Ascending aorta (tissue), 2 donors: ENCODE measurements around the gene DMD. TPM values are rescaled to one million over a fixed set of nuclear protein-coding genes. Genes with fewer than 3 reads are reported as not detected.

Source experiments
- DNase-seq, 2 donors: peaks; one replicate each; pipeline ENCODE4 v3.0.0-alpha.2; 2019; ENCODE audit warnings: low spot score in 2 of 2
- H3K27ac ChIP-seq, 2 donors: fragments of 200-600 bp; sonication (generic); one replicate each; pipeline ENCODE4 v1.5.1; 2016 to 2017; ENCODE audit warnings: mild to moderate bottlenecking in 1 of 2
- H3K27me3 ChIP-seq: fragments of 200-600 bp; sonication (generic); one replicate; pipeline ENCODE4 v1.5.1; 2017
- H3K36me3 ChIP-seq, 2 donors: fragments of 200-600 bp; sonication (generic); one replicate each; pipeline ENCODE4 v1.5.1; 2016
- H3K4me1 ChIP-seq, 2 donors: fragments of 200-600 bp; sonication (generic); one replicate each; pipeline ENCODE4 v1.5.1; 2016 to 2017; ENCODE audit warnings: mild to moderate bottlenecking in 1 of 2
- H3K4me3 ChIP-seq, 2 donors: fragments of 200-600 bp; sonication (generic); one replicate each; pipeline ENCODE4 v1.5.1; 2016 to 2017; ENCODE audit warnings: mild to moderate bottlenecking in 1 of 2
- H3K9me3 ChIP-seq, 2 donors: fragments of 200-600 bp; sonication (generic); one replicate each; pipeline ENCODE4 v1.5.1; 2016
- intact Hi-C: fragments of 100-400 bp; cut with DNase I; formaldehyde crosslinking; loops from one replicate; pipeline ENCODE4 v1.15.1; 2023
- total RNA-seq: library from RNA; depleted of rRNA; stranded (reverse); fragments of >200 nt; gene quantifications from one replicate; pipeline ENCODE4 v1.1.0, GENCODE V29; 2016
- TF ChIP-seq, protein P1 (sequence below), 3 experiments: fragments of 200-600 bp in 2 of 3; fragments of 450-650 bp in 1 of 3; sonication (generic) in 2 of 3; IDR thresholded peaks; one replicate each; pipeline ENCODE4 v1.5.1; 2016 to 2019; ENCODE audit warnings: antibody characterized with exemption in 3 of 3, mild to moderate bottlenecking in 1 of 3, moderate library complexity in 1 of 3

The DMD gene
- total RNA-seq, 1 donor from 2014 or later: 40.0 TPM

DNA sequence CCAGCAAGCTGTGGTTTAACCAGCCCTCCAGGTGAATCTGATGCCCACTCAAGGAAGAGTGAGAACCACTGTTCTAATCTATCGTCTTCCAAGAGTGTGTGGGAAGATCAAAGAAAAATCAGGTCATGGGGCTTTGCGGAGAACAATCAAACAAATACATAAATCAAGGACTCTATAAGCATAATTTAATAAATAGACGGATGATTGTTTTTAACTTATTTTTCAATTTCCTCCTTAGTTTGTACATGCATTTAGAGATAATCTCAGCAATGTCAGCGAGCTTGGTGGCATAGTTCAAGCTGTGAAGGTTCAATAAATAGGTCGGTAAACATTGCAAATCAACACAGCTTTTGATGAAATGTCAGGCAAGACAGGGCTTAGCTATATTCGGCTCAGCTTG is 84.9 kb downstream of the DMD start:
- DNase-seq: no peak
- Histone ChIP-seq H3K36me3 (no peaks in the 10 kb centered on the region), H3K4me1 (no peaks in the 10 kb centered on the region), H3K4me3 (no peak overlapping the region), H3K27ac (no peak overlapping the region), H3K27me3 (no peaks in the 10 kb centered on the region), H3K9me3 (no peaks in the 10 kb centered on the region)
- TF ChIP-seq, protein P1, sequence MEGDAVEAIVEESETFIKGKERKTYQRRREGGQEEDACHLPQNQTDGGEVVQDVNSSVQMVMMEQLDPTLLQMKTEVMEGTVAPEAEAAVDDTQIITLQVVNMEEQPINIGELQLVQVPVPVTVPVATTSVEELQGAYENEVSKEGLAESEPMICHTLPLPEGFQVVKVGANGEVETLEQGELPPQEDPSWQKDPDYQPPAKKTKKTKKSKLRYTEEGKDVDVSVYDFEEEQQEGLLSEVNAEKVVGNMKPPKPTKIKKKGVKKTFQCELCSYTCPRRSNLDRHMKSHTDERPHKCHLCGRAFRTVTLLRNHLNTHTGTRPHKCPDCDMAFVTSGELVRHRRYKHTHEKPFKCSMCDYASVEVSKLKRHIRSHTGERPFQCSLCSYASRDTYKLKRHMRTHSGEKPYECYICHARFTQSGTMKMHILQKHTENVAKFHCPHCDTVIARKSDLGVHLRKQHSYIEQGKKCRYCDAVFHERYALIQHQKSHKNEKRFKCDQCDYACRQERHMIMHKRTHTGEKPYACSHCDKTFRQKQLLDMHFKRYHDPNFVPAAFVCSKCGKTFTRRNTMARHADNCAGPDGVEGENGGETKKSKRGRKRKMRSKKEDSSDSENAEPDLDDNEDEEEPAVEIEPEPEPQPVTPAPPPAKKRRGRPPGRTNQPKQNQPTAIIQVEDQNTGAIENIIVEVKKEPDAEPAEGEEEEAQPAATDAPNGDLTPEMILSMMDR (IDR thresholded peaks at IDR 0.05): no peak
- intact Hi-C loops: no loop called here

DNA sequence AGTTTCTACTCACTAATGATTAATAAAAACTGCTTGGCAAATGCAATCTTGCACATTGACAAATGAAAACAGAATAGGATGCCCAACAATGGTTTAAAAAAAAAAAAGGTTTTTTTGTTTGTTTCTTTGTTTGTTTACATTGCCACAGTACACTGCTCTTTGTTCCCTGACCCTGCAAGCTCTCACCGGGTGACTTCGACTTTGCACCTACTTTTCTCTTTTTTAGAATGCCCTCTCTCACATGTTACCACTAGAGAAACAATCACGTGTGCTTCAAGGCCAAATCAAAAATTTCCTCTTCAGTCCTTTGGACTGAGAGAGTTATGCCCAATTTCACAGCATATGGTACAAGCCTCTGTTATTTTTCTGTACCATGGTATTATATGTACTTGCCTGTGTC is 101.5 kb downstream of the DMD start:
- Histone ChIP-seq H3K9me3 (no peaks in the 10 kb centered on the region), H3K27me3 (no peaks in the 10 kb centered on the region), H3K4me1 (no peaks in the 10 kb centered on the region), H3K27ac (no peak overlapping the region), H3K4me3 (no peak overlapping the region), H3K36me3 (no peaks in the 10 kb centered on the region)
- intact Hi-C loops: loop anchor here (10.0 kb wide), 1 partner anchor 205 kb away; no protein-coding TSS in a partner anchor
- no peak for DNase-seq
- TF ChIP-seq, protein P1 (IDR thresholded peaks at IDR 0.05): no peak

DNA sequence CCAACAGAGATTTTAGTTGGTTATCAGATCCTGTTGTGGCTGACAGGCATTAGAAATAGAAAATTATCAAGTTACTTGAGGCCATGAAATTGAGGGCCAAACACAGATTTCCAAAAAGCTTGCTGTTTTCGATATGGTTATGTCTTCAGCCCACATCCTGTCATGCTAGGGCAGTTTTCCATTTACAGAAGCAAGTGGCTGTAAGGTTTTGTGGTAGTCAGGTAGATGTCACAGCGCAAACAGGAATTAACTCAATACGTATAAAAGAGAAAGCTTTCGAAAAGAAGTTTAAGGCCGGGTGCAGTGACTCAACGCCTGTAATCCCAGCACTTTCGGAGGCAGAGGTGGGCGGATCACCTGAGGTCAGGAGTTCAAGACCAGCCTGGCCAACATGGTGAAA is 104.6 kb downstream of the DMD start:
- DNase-seq: no peak
- Histone ChIP-seq H3K4me3 (no peak overlapping the region), H3K4me1 (no peaks in the 10 kb centered on the region), H3K36me3 (no peaks in the 10 kb centered on the region), H3K27me3 (no peaks in the 10 kb centered on the region), H3K9me3 (no peaks in the 10 kb centered on the region), H3K27ac (no peak overlapping the region)
- intact Hi-C loops: no loop called here
- TF ChIP-seq, protein P1 (IDR thresholded peaks at IDR 0.05): no peak

DNA sequence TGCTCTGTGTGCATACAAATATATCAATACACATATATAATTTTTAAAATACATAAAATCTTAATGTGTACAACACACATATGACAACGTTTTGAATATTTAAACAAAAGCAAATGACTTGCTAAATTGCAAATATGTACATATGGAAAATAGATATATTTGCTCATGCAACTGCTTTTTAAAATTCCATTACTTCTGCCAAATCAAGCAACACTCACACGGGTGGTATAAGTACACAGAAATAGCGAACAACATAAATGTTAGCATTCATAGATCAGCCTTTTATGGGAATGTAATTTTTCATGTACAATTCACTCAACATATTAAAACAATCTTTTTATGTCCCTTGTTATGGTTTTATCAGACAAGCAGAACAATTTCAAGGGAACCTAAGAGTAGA is 116.3 kb downstream of the DMD start:
- TF ChIP-seq, protein P1 (IDR thresholded peaks at IDR 0.05): no peak
- Histone ChIP-seq H3K27me3 (no peaks in the 10 kb centered on the region), H3K4me1 (no peaks in the 10 kb centered on the region), H3K4me3 (no peak overlapping the region), H3K9me3 (no peaks in the 10 kb centered on the region), H3K36me3 (no peaks in the 10 kb centered on the region), H3K27ac (no peak overlapping the region)
- intact Hi-C loops: no loop called here
- no peak for DNase-seq

DNA sequence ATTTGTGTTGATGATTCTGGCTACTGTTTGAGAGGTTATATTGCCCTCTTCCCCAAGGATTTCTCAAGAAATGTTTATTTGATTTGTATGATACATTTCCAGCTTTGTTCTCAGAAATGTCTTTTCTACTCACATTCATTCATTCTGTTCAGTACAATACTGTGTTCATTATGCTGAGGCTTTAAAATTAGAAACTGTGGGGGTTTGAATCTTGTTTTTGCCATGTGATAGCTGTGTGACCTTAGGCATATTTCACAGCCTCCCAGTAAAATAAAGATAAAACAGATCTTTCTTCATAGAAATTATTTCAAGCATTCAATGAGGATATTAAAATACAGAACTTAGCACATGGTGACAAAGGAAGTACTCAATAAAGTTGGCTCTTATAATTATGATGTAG is 123.9 kb downstream of the DMD start:
- TF ChIP-seq, protein P1 (IDR thresholded peaks at IDR 0.05): no peak
- H3K27ac ChIP-seq: no peak overlapping the region

DNA sequence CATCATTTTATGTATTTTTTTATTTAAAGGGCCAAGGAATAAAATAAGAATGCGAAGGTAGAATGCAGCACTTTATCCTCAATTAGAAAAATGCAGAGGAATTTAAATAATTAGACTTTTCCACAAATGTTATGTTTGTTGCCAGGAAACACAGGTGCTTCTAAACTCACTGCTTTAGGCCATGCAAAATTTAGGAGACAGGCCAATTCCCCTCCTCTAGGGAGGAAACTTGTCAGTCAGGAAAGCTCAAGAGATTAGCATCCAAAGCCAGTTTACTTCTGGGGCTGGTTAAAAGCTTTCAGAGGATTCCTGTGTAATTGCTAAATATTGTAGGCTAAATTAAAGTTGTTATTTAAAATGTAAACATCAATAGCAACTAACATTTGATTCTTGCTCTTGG is 124.5 kb downstream of the DMD start:
- intact Hi-C loops: loop anchor here (10.0 kb wide), 1 partner anchor 128 kb away; the partner anchor contains the start of gene DMD
- H3K9me3 ChIP-seq: no peaks in the 10 kb centered on the region
- H3K4me3 ChIP-seq: no peak overlapping the region
- no peaks in the 10 kb centered on the region for H3K36me3 ChIP-seq
- no peak for DNase-seq
- TF ChIP-seq, protein P1 (IDR thresholded peaks at IDR 0.05): no peak
- H3K27ac ChIP-seq: no peak overlapping the region
- no peaks in the 10 kb centered on the region for H3K4me1 ChIP-seq
- no peaks in the 10 kb centered on the region for H3K27me3 ChIP-seq

More for the DNA sequence above, 123.9 kb downstream of the DMD start:
- intact Hi-C loops: loop anchor here (10.0 kb wide), 1 partner anchor 127 kb away; the partner anchor contains the start of gene DMD
- Histone ChIP-seq H3K27me3 (no peaks in the 10 kb centered on the region), H3K4me3 (no peak overlapping the region), H3K36me3 (no peaks in the 10 kb centered on the region), H3K9me3 (no peaks in the 10 kb centered on the region), H3K4me1 (no peaks in the 10 kb centered on the region)
- no peak for DNase-seq
